ENCODE results near the gene PTPN9.
"Not testable (repeated sequence)": the region's sequence is repeated elsewhere in the genome, so short reads cannot be mapped to it uniquely, and the experiment has no call there.

PTPN9 gene

GRCh38 chr15:75452364-75452864, 126.7 kb downstream of the PTPN9 start:
- peak; percentile 85 for DNase-seq

- peak; percentile 99 for DNase-seq
These were observed 127.3 kb downstream of the PTPN9 start, which contains the start of gene SIN3A for GRCh38 chr15:75451674-75452363. Gene SIN3A (minus strand): TSS chr15:75451690. CDS start chr15:75430375, 21,315 bp downstream.

- no peak for DNase-seq
These were observed 127.9 kb downstream of the PTPN9 start for GRCh38 chr15:75451202-75451673.

GRCh38 chr15:75450307-75451201, 128.6 kb downstream of the PTPN9 start:
- peak; percentile 98 for DNase-seq

- no peak for DNase-seq
These were observed 129.4 kb downstream of the PTPN9 start for GRCh38 chr15:75449585-75450306.

- DNase-seq, result not testable (repeated sequence)
These were observed 130.9 kb downstream of the PTPN9 start for GRCh38 chr15:75448171-75448570.

- no peak for DNase-seq
These were observed 133.0 kb downstream of the PTPN9 start for GRCh38 chr15:75446151-75446550.

- not testable (repeated sequence) for DNase-seq
These were observed 133.8 kb downstream of the PTPN9 start for GRCh38 chr15:75445324-75445723.

GRCh38 chr15:75443972-75444453, 135.1 kb downstream of the PTPN9 start:
- DNase-seq, result peak; percentile 17

- peak; percentile 30 for DNase-seq
These were observed 141.4 kb downstream of the PTPN9 start for GRCh38 chr15:75437721-75438120.

GRCh38 chr15:75436881-75437280, 142.2 kb downstream of the PTPN9 start:
- DNase-seq, result peak; percentile 32

GRCh38 chr15:75431682-75432081, 147.4 kb downstream of the PTPN9 start:
- DNase-seq, result no peak

- no peak for DNase-seq
These were observed 147.8 kb downstream of the PTPN9 start for GRCh38 chr15:75431270-75431669.

- DNase-seq, result no peak
These were observed 148.9 kb downstream of the PTPN9 start for GRCh38 chr15:75430259-75430658.

GRCh38 chr15:75428152-75428551, 151.0 kb downstream of the PTPN9 start:
- DNase-seq, result no peak

GRCh38 chr15:75425966-75426500, 153.1 kb downstream of the PTPN9 start:
- DNase-seq, result no peak

GRCh38 chr15:75422554-75422953, 156.6 kb downstream of the PTPN9 start:
- DNase-seq, result no peak

- no peak for DNase-seq
These were observed 158.4 kb downstream of the PTPN9 start for GRCh38 chr15:75420698-75421097.

- DNase-seq, result no peak
These were observed 162.5 kb downstream of the PTPN9 start for GRCh38 chr15:75416584-75416983.

Measured in activated CD8-positive, alpha-beta memory T cell treated with anti-CD3 and anti-CD28 coated beads for 24 hours (primary cell).